A549 treated with CORT108297 at 1 μM for 4 hours (cell line): ENCODE data around the gene JOSD1. TPM values are rescaled to one million over a fixed set of nuclear protein-coding genes. Genes with fewer than 3 reads are reported as not detected.

Experiments used
- total RNA-seq: library from RNA; stranded (reverse); fragments of 200-300 nt; extraction: Qiagen RNA extraction; gene quantifications from 5 replicates; pipeline ENCODE4 v1.2.3, GENCODE V29; 2022

The JOSD1 gene
- total RNA-seq, result 25.9 to 30.6 TPM (median 28.1 TPM) in 5 replicates

DNA sequence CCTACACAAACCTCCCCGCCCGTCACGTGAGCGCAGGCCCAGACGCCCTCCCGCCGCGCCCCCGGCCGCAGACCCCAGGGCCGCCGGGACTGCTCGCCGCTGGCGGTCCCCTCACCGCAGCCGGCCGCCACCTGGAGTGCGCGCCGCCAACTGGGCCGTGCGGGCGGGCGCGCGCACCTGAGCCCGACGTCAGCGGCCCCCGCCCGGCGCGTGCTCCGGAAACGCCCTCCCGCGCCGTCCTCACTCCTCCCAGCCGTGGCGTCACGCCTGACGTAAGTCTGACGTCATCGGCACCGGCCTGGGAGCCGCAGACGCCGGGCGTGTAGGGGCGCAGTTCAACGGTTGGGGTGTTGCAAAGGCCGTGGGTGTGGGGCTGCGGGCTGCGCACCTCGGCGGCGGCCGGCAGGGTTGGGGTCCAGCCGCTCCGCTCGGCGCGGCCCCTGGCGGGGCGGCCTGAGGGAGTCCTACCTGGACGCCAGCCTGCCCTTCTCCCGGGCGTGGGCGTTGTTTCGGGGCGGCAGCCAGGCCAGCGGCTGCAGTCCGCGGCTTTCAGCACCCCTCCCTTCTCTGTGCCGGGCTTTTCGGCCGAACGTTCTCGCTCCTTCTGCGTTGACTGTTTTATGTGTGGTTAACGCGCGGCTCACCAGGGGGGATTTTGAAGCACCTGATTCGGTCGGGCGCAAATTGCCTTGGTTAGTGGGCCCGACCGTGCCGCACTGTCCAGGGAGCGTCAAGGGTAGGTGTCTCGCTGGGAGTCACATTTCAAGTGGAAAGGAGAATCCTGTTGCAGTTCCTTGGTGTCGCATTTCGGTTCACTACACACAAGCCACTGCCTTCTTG is at the start of gene JOSD1:
TSS of gene JOSD1 (minus strand) at position 155 of the 840 bp plus-strand sequence. CDS start 956 bp downstream, outside the sequence.

DNA sequence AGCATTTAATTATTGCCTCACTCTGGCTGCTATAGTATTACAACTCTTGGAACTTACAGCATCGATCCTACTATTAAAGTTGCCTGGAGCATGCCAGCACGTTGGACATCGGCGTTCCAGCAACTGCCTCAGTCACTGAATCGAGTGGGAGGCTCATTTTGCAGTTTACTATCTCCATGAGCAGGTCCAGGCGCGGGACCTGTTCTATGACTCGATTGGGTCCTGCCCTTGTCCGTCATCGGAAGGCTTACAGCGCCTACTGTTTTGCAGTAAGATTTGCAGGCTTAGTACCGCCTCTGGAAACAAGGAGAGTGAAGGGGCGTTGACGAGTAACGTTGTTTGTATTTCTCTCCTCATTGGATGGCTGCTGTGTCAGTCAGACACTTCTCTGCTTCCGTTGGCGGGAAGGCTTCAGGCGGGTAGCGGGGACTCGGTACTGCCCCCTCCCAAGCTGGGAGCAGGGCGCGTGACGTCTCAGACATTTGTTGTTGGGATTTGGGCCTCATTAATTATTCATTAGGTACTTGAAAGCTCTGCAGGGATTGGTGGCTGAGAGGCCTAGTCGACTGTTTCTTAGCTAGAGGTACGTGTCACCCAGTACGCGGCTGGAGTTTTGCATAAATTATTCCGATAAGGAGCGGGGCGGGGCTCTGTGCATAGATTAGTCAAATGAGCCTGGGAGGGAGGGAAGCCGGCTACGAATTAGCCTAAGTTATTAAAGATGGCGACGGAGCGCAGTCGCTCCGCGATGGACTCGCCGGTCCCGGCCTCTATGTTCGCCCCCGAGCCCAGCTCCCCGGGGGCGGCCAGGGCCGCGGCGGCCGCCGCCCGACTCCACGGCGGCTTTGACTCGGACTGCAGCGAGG is 4.7 kb upstream of the JOSD1 start, which contains the start of gene GTPBP1:
TSS of gene GTPBP1 (plus strand) at position 710 of the 866 bp plus-strand sequence. CDS start at position 722, 12 bp downstream.

DNA sequence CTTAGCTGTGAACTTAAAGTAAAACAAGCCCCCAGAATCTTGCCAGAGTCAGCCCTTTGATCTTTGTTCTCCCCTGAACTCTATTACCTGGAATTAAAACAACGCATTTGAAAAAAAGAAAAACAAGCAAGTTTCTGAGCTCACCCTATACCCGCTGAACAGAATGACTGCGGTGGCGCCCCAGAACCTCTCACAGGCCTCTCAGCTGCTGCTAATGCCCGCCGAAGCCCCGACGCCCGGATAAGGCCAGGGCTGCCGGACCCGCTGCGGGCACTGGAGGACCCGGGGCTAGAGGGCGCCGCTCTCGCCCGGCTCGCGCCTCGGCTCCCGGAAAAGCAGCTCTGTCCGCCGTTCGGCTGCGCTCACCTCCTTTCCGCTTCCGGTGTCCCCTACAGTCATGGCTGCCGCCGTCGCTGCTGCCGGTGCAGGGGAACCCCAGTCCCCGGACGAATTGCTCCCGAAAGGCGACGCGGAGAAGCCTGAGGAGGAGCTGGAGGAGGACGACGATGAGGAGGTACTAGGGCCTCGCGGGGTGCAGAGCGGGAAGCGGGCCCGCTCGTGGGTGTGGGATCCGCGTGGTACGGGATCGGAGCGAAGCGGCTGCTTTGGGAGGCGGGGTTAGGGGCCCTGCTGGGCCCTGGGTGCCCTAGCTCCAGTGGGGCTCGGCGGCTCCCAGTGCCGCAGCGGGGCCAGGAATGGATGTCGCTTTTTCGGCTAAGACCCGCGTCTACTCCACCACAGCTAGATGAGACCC is 19.0 kb downstream of the JOSD1 start, which contains the start of gene TOMM22:
TSS of gene TOMM22 (plus strand) at position 376 of the 754 bp plus-strand sequence. CDS start at position 398, 22 bp downstream.

DNA sequence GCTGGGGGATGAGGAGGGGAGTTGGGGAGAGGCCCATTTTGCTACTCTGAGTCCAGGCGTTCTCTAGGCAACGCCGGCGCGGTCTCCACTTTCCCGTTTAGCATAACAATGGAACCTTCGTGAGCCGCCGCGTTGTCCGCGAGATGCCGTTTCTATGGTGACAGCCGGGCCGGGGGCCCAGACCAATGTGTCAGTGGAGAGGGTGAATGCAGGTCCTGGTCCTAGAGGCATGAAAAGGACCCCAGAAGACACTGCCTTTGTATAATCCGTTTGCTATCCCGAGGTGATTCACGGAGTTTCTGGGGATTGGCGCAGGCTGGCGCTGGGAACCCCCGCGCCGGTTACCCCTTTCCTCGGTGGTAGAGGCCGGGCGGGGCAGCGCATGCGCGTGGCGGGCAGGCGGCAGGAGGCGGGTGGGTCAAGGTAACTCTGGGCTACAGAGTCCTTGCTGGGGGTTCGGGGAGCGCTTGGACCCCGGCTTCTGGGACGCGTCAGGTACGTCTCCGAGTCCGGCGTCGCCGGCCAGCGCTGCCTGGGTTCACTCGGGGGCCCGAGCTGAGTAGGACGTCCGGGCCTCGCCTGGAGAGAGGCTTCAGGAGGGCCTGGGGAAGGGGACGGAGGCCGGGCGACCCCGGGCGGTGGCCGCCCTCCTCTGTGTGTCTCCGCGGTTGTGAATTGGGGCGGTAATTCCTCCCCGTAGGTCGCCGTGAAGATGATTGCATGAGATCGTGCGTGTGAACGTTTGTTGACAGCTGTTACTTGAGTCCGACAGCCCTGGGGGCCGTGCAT is 44.3 kb downstream of the JOSD1 start, which contains the start of the genes CBY1 and FAM227A:
TSS of gene CBY1 (plus strand) at position 383 of the 789 bp plus-strand sequence. CDS start 11,417 bp downstream, outside the sequence.
TSS of gene FAM227A (minus strand) at position 137 of the 789 bp plus-strand sequence. CDS start 6,224 bp downstream, outside the sequence.

Other genes starting within 250 kb of the JOSD1 start
- gene KCNJ4, start 245.7 kb downstream of the JOSD1 start, total RNA-seq, result 0.06 to 0.22 TPM (median 0.13 TPM) in 5 replicates
- 16.8 to 22.5 TPM (median 20.2 TPM) in 5 replicates for gene KDELR3, start 232.8 kb downstream of the JOSD1 start, total RNA-seq
- gene DDX17, start 194.6 kb downstream of the JOSD1 start, total RNA-seq, result 87.0 to 97.2 TPM (median 88.3 TPM) in 5 replicates
- gene DMC1, start 130.8 kb downstream of the JOSD1 start, total RNA-seq, result 2.6 to 5.5 TPM (median 5.0 TPM) in 5 replicates
- 0.46 to 1.1 TPM (median 0.80 TPM) in 5 replicates for gene FAM227A, start 44.6 kb downstream of the JOSD1 start, total RNA-seq
- gene CBY1, start 44.3 kb downstream of the JOSD1 start, total RNA-seq, result 15.0 to 17.1 TPM (median 16.1 TPM) in 5 replicates
- gene TOMM22, start 19.0 kb downstream of the JOSD1 start, total RNA-seq, result 62.6 to 81.3 TPM (median 70.0 TPM) in 5 replicates
- gene GTPBP1, start 5.0 kb upstream of the JOSD1 start, total RNA-seq, result 7.0 to 10.8 TPM (median 10.7 TPM) in 5 replicates
- 23.8 to 38.4 TPM (median 36.7 TPM) in 5 replicates for gene SUN2, start 55.1 kb upstream of the JOSD1 start, total RNA-seq
- 9.2 to 11.8 TPM (median 10.7 TPM) in 5 replicates for gene DNAL4, start 93.2 kb upstream of the JOSD1 start, total RNA-seq
- gene NPTXR, start 143.1 kb upstream of the JOSD1 start, total RNA-seq, result 10.5 to 15.3 TPM (median 11.9 TPM) in 5 replicates
- gene CBX6, start 171.3 kb upstream of the JOSD1 start, total RNA-seq, result 26.0 to 35.1 TPM (median 32.4 TPM) in 5 replicates